MM.1S (cell line): ENCODE data around the gene ZFYVE28.

ENCODE experiments used
- DNase-seq: peaks from one replicate; pipeline ENCODE4 v3.0.0-alpha.2; 2015
- H2AFZ ChIP-seq: fragments of 300-600 bp; sonication (generic); 2 replicates; pipeline ENCODE4 v1.6.0; 2016; ENCODE audit warnings: antibody characterized with exemption, low read length
- H3F3A ChIP-seq: fragments of 300-600 bp; sonication (generic); 2 replicates; pipeline ENCODE4 v1.6.1; 2016; ENCODE audit warnings: mild to moderate bottlenecking, antibody characterized with exemption, low read length, moderate library complexity, mixed read lengths; ENCODE audit not compliant: insufficient read depth
- H3K27ac ChIP-seq: fragments of 300-600 bp; sonication (generic); 2 replicates; pipeline ENCODE4 v1.5.1; 2016; ENCODE audit warnings: mild to moderate bottlenecking, low read length
- H3K27me3 ChIP-seq: fragments of 300-600 bp; sonication (generic); replicated peaks from 2 replicates; pipeline ENCODE4 v1.6.0; 2016; ENCODE audit warnings: low read length; ENCODE audit not compliant: insufficient read depth
- H3K36me3 ChIP-seq: fragments of 300-600 bp; sonication (generic); replicated peaks from 2 replicates; pipeline ENCODE4 v1.6.1; 2016; ENCODE audit warnings: mild to moderate bottlenecking, low read length, mixed read lengths; ENCODE audit not compliant: insufficient read depth
- H3K4me1 ChIP-seq: fragments of 300-600 bp; sonication (generic); 2 replicates; pipeline ENCODE4 v1.6.1; 2016; ENCODE audit warnings: low read length, mixed read lengths
- H3K4me2 ChIP-seq: fragments of 300-600 bp; sonication (generic); 2 replicates; pipeline ENCODE4 v1.6.0; 2016; ENCODE audit warnings: low read depth, low read length
- H3K4me3 ChIP-seq: fragments of 300-600 bp; sonication (generic); 2 replicates; pipeline ENCODE4 v1.5.1; 2016; ENCODE audit warnings: low read length, mixed read lengths
- H3K79me2 ChIP-seq: fragments of 300-600 bp; sonication (generic); 2 replicates; pipeline ENCODE4 v1.6.1; 2016; ENCODE audit warnings: mixed run types, low read length, mixed read lengths
- H3K9ac ChIP-seq: fragments of 300-600 bp; sonication (generic); 2 replicates; pipeline ENCODE4 v1.6.1; 2016; ENCODE audit warnings: low read length, mixed read lengths
- H3K9me2 ChIP-seq: fragments of 300-600 bp; sonication (generic); replicated peaks from 2 replicates; pipeline ENCODE4 v1.6.1; 2016; ENCODE audit warnings: mild to moderate bottlenecking, low read length, mixed read lengths; ENCODE audit not compliant: insufficient read depth
- H3K9me3 ChIP-seq: fragments of 300-600 bp; sonication (generic); replicated peaks from 2 replicates; pipeline ENCODE4 v1.6.1; 2016; ENCODE audit warnings: mild to moderate bottlenecking, low read length, mixed read lengths; ENCODE audit not compliant: insufficient read depth
- H4K20me1 ChIP-seq: fragments of 300-600 bp; sonication (generic); 2 replicates; pipeline ENCODE4 v1.6.1; 2016; ENCODE audit warnings: mild to moderate bottlenecking, low read length, moderate library complexity, mixed read lengths; ENCODE audit not compliant: insufficient read depth
- CTCF ChIP-seq: fragments of 300-600 bp; sonication (generic); IDR thresholded peaks from 2 replicates; pipeline ENCODE4 v1.5.1; 2016; ENCODE audit warnings: antibody characterized with exemption, low read length, mixed read lengths
- EZH2 ChIP-seq: fragments of 300-600 bp; sonication (generic); optimal IDR thresholded peaks from 2 replicates; pipeline ENCODE3; 2017; ENCODE audit warnings: low read depth, mild to moderate bottlenecking, antibody characterized with exemption, low read length, mixed read lengths
- EZH2phosphoT487 ChIP-seq: fragments of 300-600 bp; sonication (generic); IDR thresholded peaks from 2 replicates; pipeline ENCODE4 v1.6.1; 2018; ENCODE audit warnings: antibody characterized with exemption, low read length

ZFYVE28 gene

DNA sequence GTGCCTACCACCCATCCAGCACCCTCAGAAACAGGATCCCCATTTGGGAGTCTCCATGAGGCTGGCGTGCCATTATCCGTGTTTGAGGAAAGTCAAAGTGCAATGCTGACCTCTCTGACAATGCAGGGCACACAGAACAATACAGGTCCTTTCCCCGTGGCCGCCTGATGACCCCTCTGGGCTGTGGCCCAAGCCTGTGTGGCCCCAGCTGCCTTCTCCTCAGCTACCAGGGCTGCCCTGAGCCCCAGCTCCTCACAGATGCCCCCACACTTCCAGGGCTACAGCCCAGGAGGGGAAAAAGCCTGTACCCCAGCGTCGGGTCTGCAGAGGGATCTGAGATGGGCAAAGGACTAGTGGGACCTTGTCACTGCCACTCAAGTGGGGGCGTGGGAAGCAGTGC lies 15.5 kb downstream of the ZFYVE28 start:
- H3K4me1 ChIP-seq: no peaks in the 10 kb centered on the region
- H4K20me1 ChIP-seq: no peaks in the 10 kb centered on the region
- H3K27ac ChIP-seq: no peak overlapping the region
- no peak for DNase-seq
- no peak overlapping the region for H3K4me3 ChIP-seq
- H2AFZ ChIP-seq: no peak overlapping the region
- H3K9me2 ChIP-seq: no peaks in the 10 kb centered on the region
- H3K4me2 ChIP-seq: no peak overlapping the region
- no peaks in the 10 kb centered on the region for H3K27me3 ChIP-seq
- no peaks in the 10 kb centered on the region for H3K9me3 ChIP-seq
- peaks cover 31% of the 10 kb centered on the region for H3K79me2 ChIP-seq
- TF ChIP-seq EZH2: no peak
- no peak for TF ChIP-seq EZH2phosphoT487
- TF ChIP-seq CTCF: no peak
- no peaks in the 10 kb centered on the region for H3K36me3 ChIP-seq
- H3F3A ChIP-seq: no peaks in the 10 kb centered on the region
- no peak overlapping the region for H3K9ac ChIP-seq

- H3F3A ChIP-seq: no peaks in the 10 kb centered on the region
- no peak overlapping the region for H3K9ac ChIP-seq
- TF ChIP-seq CTCF: no peak
- H3K27me3 ChIP-seq: no peaks in the 10 kb centered on the region
- H4K20me1 ChIP-seq: no peaks in the 10 kb centered on the region
- no peak overlapping the region for H3K4me3 ChIP-seq
- H3K4me2 ChIP-seq: no peak overlapping the region
- peaks cover 29% of the 10 kb centered on the region for H3K79me2 ChIP-seq
- no peaks in the 10 kb centered on the region for H3K9me2 ChIP-seq
- H3K4me1 ChIP-seq: no peaks in the 10 kb centered on the region
- no peak overlapping the region for H2AFZ ChIP-seq
- H3K9me3 ChIP-seq: no peaks in the 10 kb centered on the region
- no peak for DNase-seq
- no peaks in the 10 kb centered on the region for H3K36me3 ChIP-seq
- no peak overlapping the region for H3K27ac ChIP-seq
These were observed 16.2 kb downstream of the ZFYVE28 start for GRCh38 chr4:2402048-2402842.

DNA sequence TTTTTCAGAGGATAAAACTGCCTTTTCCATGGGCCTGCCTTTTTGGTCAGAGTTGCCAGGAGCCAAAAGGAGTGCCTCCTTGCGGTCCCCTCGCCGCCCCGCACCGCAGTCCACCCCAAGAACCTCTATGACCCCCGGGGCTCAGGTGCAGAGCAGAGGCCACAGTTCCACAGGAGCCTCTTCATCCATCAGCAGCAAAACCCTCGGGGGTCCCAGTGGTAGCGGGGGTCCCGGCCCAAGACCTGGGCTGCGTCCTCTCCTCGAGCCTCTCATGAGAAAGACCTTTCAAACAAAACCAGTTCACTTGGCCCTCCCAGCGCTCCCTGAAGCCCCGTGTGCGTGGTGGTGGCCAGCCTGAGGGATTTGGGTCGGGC lies 16.8 kb downstream of the ZFYVE28 start:
- H3K4me2 ChIP-seq: no peak overlapping the region
- H3K27me3 ChIP-seq: no peaks in the 10 kb centered on the region
- no peak overlapping the region for H2AFZ ChIP-seq
- no peaks in the 10 kb centered on the region for H3F3A ChIP-seq
- no peak for DNase-seq
- no peak overlapping the region for H3K27ac ChIP-seq
- H3K4me3 ChIP-seq: no peak overlapping the region
- no peaks in the 10 kb centered on the region for H4K20me1 ChIP-seq
- no peaks in the 10 kb centered on the region for H3K9me2 ChIP-seq
- H3K9ac ChIP-seq: no peak overlapping the region
- no peak for TF ChIP-seq EZH2
- TF ChIP-seq EZH2phosphoT487: no peak
- H3K79me2 ChIP-seq: peaks cover 29% of the 10 kb centered on the region
- no peaks in the 10 kb centered on the region for H3K9me3 ChIP-seq
- H3K36me3 ChIP-seq: no peaks in the 10 kb centered on the region
- H3K4me1 ChIP-seq: no peaks in the 10 kb centered on the region

DNA sequence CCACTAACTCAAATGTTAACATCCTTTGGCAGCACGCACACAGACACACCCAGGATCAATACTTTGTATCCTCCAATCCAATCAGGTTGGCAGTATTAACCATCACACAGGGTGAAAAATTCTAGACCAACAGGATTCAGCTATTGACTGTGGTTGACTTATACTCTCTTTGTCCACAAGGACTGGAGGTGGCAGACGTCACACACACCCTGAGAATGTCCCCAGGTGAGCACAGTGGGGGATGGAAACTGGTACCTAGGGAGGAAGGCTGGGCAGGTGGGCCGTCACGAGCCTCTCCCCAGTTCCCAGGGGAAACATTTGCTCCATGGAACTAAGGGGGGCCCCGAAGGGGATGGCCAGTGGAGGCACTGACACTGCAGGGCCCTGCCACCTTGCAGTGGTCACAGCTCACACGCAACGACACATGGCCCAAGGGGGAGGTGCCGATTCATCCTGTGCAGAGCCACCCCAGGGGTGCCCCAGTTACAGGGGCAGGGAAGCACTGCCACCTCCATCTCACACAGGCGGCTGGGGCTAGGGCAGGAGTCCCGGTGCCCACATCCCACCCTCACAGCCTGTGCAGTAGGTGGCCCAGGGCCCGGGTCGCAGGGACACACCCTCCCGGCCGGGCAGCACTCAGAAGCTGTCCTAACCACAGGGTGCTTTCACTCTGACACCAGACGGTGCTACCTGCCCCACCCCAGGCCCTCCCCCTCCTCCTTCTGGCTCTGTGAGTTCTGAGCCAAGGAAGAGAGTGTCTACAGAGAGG lies 17.4 kb downstream of the ZFYVE28 start:
- no peak overlapping the region for H3K4me3 ChIP-seq
- no peak overlapping the region for H3K4me2 ChIP-seq
- TF ChIP-seq EZH2phosphoT487: no peak
- no peak for TF ChIP-seq CTCF
- DNase-seq: no peak
- no peaks in the 10 kb centered on the region for H4K20me1 ChIP-seq
- H3K27me3 ChIP-seq: no peaks in the 10 kb centered on the region
- no peaks in the 10 kb centered on the region for H3K4me1 ChIP-seq
- H3K9me2 ChIP-seq: no peaks in the 10 kb centered on the region
- H3K9ac ChIP-seq: no peak overlapping the region
- no peak overlapping the region for H2AFZ ChIP-seq
- H3K36me3 ChIP-seq: no peaks in the 10 kb centered on the region
- no peaks in the 10 kb centered on the region for H3F3A ChIP-seq
- H3K27ac ChIP-seq: no peak overlapping the region
- peaks cover 29% of the 10 kb centered on the region for H3K79me2 ChIP-seq
- no peaks in the 10 kb centered on the region for H3K9me3 ChIP-seq
